ENCODE data around the gene ELFN2. TPM values are rescaled to one million over a fixed set of nuclear protein-coding genes. Genes with fewer than 3 reads are reported as not detected.

ELFN2 gene
- total and polyA plus RNA-seq, 9 donors = 0.01 to 0.05 (median 0.03) TPM; not detected in 5

GRCh38 chr22:37445501-37445900 is 18.2 kb upstream of the ELFN2 start:
- 73 to 86% (median 80%) methylated on average over 9 of the region's 9 CpGs for WGBS, 3 donors
- DNase-seq = no peak
- Histone ChIP-seq H3K36me3 (no peaks in the 10 kb centered on the region), H3K9me3 (peaks cover 0 to 2% of the 10 kb centered on the region in 2 donors), H3K4me3 (no peak overlapping the region), H3K27me3 (no peaks in the 10 kb centered on the region), H3K27ac (no peak overlapping the region), H3K4me1 (ENCODE audit: insufficient read depth) (no peaks in the 10 kb centered on the region)
- TF ChIP-seq POLR2A (IDR thresholded peaks at IDR 0.05) = no peak
- TF ChIP-seq EP300 (IDR thresholded peaks at IDR 0.05) = no peak
- no peak for TF ChIP-seq CTCF (IDR thresholded peaks at IDR 0.05)
- intact Hi-C loops (cut with DNase I) = no loop called here

- H3K27me3 ChIP-seq = no peaks in the 10 kb centered on the region
- no peak for DNase-seq
- H3K4me1 ChIP-seq (ENCODE audit: insufficient read depth) = no peaks in the 10 kb centered on the region
- no peak for TF ChIP-seq CTCF (IDR thresholded peaks at IDR 0.05)
- no peak for TF ChIP-seq EP300 (IDR thresholded peaks at IDR 0.05)
- no peak for TF ChIP-seq POLR2A (IDR thresholded peaks at IDR 0.05)
- no peak overlapping the region for H3K27ac ChIP-seq
- H3K36me3 ChIP-seq = no peaks in the 10 kb centered on the region
- intact Hi-C loops (cut with DNase I) = no loop called here
- WGBS, 3 donors = 67 to 78% (median 70%) methylated on average over 7 of the region's 7 CpGs
- H3K4me3 ChIP-seq = no peak overlapping the region
- H3K9me3 ChIP-seq = peaks cover 0 to 2% of the 10 kb centered on the region in 2 donors
Observed at GRCh38 chr22:37443977-37444376, 16.7 kb upstream of the ELFN2 start.

GRCh38 chr22:37443086-37443485 is 15.8 kb upstream of the ELFN2 start:
- H3K27me3 ChIP-seq = no peaks in the 10 kb centered on the region
- no peak for DNase-seq
- peaks cover 0 to 2% of the 10 kb centered on the region in 2 donors for H3K9me3 ChIP-seq
- intact Hi-C loops (cut with DNase I) = no loop called here
- H3K27ac ChIP-seq = no peak overlapping the region
- no peaks in the 10 kb centered on the region for H3K4me1 ChIP-seq (ENCODE audit: insufficient read depth)
- H3K4me3 ChIP-seq = no peak overlapping the region
- TF ChIP-seq EP300 (IDR thresholded peaks at IDR 0.05) = no peak
- no peak for TF ChIP-seq POLR2A (IDR thresholded peaks at IDR 0.05)
- TF ChIP-seq CTCF (IDR thresholded peaks at IDR 0.05) = no peak
- 75 to 84% (median 80%) methylated on average over 7 of the region's 7 CpGs for WGBS, 3 donors
- H3K36me3 ChIP-seq = no peaks in the 10 kb centered on the region

GRCh38 chr22:37442537-37442936 is 15.3 kb upstream of the ELFN2 start:
- 77 to 86% (median 82%) methylated on average over 2 of the region's 2 CpGs for WGBS, 3 donors
- Histone ChIP-seq H3K9me3 (peaks cover 0 to 2% of the 10 kb centered on the region in 2 donors), H3K36me3 (no peaks in the 10 kb centered on the region), H3K4me3 (no peak overlapping the region), H3K27me3 (no peaks in the 10 kb centered on the region), H3K4me1 (ENCODE audit: insufficient read depth) (no peaks in the 10 kb centered on the region), H3K27ac (no peak overlapping the region)
- DNase-seq = no peak
- intact Hi-C loops (cut with DNase I) = no loop called here
- TF ChIP-seq POLR2A (IDR thresholded peaks at IDR 0.05) = no peak
- TF ChIP-seq CTCF (IDR thresholded peaks at IDR 0.05) = no peak
- TF ChIP-seq EP300 (IDR thresholded peaks at IDR 0.05) = no peak
